CD14-positive monocyte (primary cell): Measurements from ENCODE around the gene GMEB2. TPM values are rescaled to one million over a fixed set of nuclear protein-coding genes. Genes with fewer than 3 reads are reported as not detected.
"Not testable (repeated sequence)": the region's sequence is repeated elsewhere in the genome, so short reads cannot be mapped to it uniquely, and the experiment has no call there.

Experiments
- DNase-seq, 3 donors: peaks; one replicate each; pipeline ENCODE4 v3.0.0-alpha.2; 2011 to 2022
- H2AFZ ChIP-seq: 2 replicates; pipeline ENCODE4 v1.6.0; 2012; ENCODE audit warnings: mild to moderate bottlenecking, low read depth, low read length, inconsistent platforms; ENCODE audit not compliant: insufficient read depth, poor library complexity, severe bottlenecking
- H3K27ac ChIP-seq, 2 donors: 1 replicate in 1 of 2; 2 replicates in 1 of 2; pipeline ENCODE4 v1.5.1; 2012 to 2013; ENCODE audit warnings: low read length in 2 of 2, control low read depth in 1 of 2, inconsistent platforms in 1 of 2, low read depth in 1 of 2, mild to moderate bottlenecking in 1 of 2
- H3K27me3 ChIP-seq, 2 donors: one replicate each; pipeline versions ENCODE4 v1.6.0 to v1.6.1; 2011 to 2013; ENCODE audit warnings: low read length in 2 of 2; ENCODE audit not compliant: control insufficient read depth in 2 of 2, insufficient read depth in 2 of 2
- H3K36me3 ChIP-seq, 2 donors: replicated peaks in 1 of 2; 1 replicate in 1 of 2; 2 replicates in 1 of 2; pipeline versions ENCODE4 v1.5.1 to v1.6.1; 2012 to 2013; ENCODE audit warnings: low read length in 2 of 2, control low read depth in 1 of 2, inconsistent platforms in 1 of 2, mild to moderate bottlenecking in 1 of 2; ENCODE audit not compliant: insufficient read depth in 2 of 2, control insufficient read depth in 1 of 2
- H3K4me1 ChIP-seq, 2 donors: 1 replicate in 1 of 2; 2 replicates in 1 of 2; pipeline versions ENCODE4 v1.5.1 to v1.6.1; 2012 to 2013; ENCODE audit warnings: low read length in 2 of 2, control low read depth in 1 of 2, inconsistent platforms in 1 of 2, mild to moderate bottlenecking in 1 of 2, moderate library complexity in 1 of 2; ENCODE audit not compliant: insufficient read depth in 2 of 2, control insufficient read depth in 1 of 2
- H3K4me2 ChIP-seq: replicated peaks from 2 replicates; pipeline ENCODE3; 2012; ENCODE audit warnings: low read length, moderate library complexity, mild to moderate bottlenecking; ENCODE audit not compliant: poor library complexity, severe bottlenecking; ENCODE audit errors: extremely low read depth
- H3K4me3 ChIP-seq, 3 experiments: fragments of 200-600 bp in 1 of 3; sonication (generic) in 1 of 3; replicated peaks in 1 of 3; 1 replicate in 2 of 3; 2 replicates in 1 of 3; pipeline ENCODE4 v1.5.1; 2011 to 2013; ENCODE audit warnings: low read length in 3 of 3, mild to moderate bottlenecking in 3 of 3, control low read depth in 2 of 3, low read depth in 2 of 3, inconsistent platforms in 1 of 3, moderate library complexity in 1 of 3
- H3K79me2 ChIP-seq: 2 replicates; pipeline ENCODE4 v1.6.0; 2012; ENCODE audit warnings: mild to moderate bottlenecking, control low read depth, inconsistent platforms, low read length, moderate library complexity; ENCODE audit not compliant: insufficient read depth
- H3K9ac ChIP-seq: 2 replicates; pipeline ENCODE4 v1.6.0; 2017; ENCODE audit warnings: low read length, mild to moderate bottlenecking; ENCODE audit not compliant: insufficient read depth, poor library complexity, severe bottlenecking
- H3K9me3 ChIP-seq, 2 donors: replicated peaks in 1 of 2; 1 replicate in 1 of 2; 2 replicates in 1 of 2; pipeline versions ENCODE4 v1.5.1 to v1.6.1; 2012 to 2013; ENCODE audit warnings: low read length in 2 of 2, control low read depth in 1 of 2; ENCODE audit not compliant: control insufficient read depth in 1 of 2, insufficient read depth in 1 of 2
- H4K20me1 ChIP-seq: 2 replicates; pipeline ENCODE4 v1.6.0; 2012; ENCODE audit warnings: mild to moderate bottlenecking, low read length, control low read depth, moderate library complexity; ENCODE audit not compliant: insufficient read depth
- H3K27ac Mint-ChIP-seq, 7 donors: one replicate each; pipeline ENCODE4 v1.8.0; 2020; ENCODE audit warnings: mild to moderate bottlenecking in 7 of 7, mixed read lengths in 7 of 7, moderate library complexity in 6 of 7, inconsistent platforms in 2 of 7
- H3K27me3 Mint-ChIP-seq, 3 donors: one replicate each; pipeline ENCODE4 v1.8.0; 2021 to 2022; ENCODE audit warnings: low read depth in 3 of 3, mild to moderate bottlenecking in 3 of 3, mixed read lengths in 3 of 3, moderate library complexity in 3 of 3, inconsistent platforms in 1 of 3
- H3K36me3 Mint-ChIP-seq, 2 donors: one replicate each; pipeline ENCODE4 v1.8.0; 2020; ENCODE audit warnings: mixed read lengths in 2 of 2, inconsistent platforms in 1 of 2, mild to moderate bottlenecking in 1 of 2
- H3K4me1 Mint-ChIP-seq: one replicate; pipeline ENCODE4 v1.8.0; 2020; ENCODE audit warnings: mild to moderate bottlenecking, mixed read lengths
- H3K4me3 Mint-ChIP-seq, 2 donors: one replicate each; pipeline ENCODE4 v1.8.0; 2020; ENCODE audit warnings: mild to moderate bottlenecking in 2 of 2, mixed read lengths in 2 of 2, moderate library complexity in 1 of 2
- H3K9me3 Mint-ChIP-seq, 7 donors: one replicate each; pipeline ENCODE4 v1.8.0; 2020 to 2022; ENCODE audit warnings: mixed read lengths in 7 of 7, mild to moderate bottlenecking in 6 of 7, moderate library complexity in 6 of 7, inconsistent platforms in 2 of 7
- CTCF ChIP-seq: fragments of 200-600 bp; IDR thresholded peaks from one replicate; pipeline ENCODE4 v1.8.0; 2022; ENCODE audit warnings: antibody characterized with exemption, mild to moderate bottlenecking
- whole genome bisulfite sequencing: methylation state at CpG from one replicate; pipeline ENCODE4 v1.1.5; 2013; ENCODE audit warnings: missing lambda C conversion rate; ENCODE audit not compliant: insufficient coverage; 5-methylcytosine and 5-hydroxymethylcytosine counted together
- intact Hi-C, 2 donors: fragments of 100-400 bp; cut with micrococcal nuclease; formaldehyde crosslinking; loops; one replicate each; pipeline versions ENCODE4 v1.15.0 to v1.15.1; 2023
- polyA plus RNA-seq, 3 donors: library from polyadenylated mRNA; depleted of rRNA in 1 of 3; unstranded in 2 of 3; stranded (reverse) in 1 of 3; fragments of 300-500 nt in 2 of 3; fragments of >200 nt in 1 of 3; fragmentation: Illumina TruSeq in 2 of 3; gene quantifications; 1 replicate in 2 of 3; 2 replicates in 1 of 3; pipeline ENCODE4 v1.2.3, GENCODE V29; 2012 to 2021

The GMEB2 gene
- polyA plus RNA-seq, 3 donors: 2.7 to 11.7 (median 3.8) TPM

DNA sequence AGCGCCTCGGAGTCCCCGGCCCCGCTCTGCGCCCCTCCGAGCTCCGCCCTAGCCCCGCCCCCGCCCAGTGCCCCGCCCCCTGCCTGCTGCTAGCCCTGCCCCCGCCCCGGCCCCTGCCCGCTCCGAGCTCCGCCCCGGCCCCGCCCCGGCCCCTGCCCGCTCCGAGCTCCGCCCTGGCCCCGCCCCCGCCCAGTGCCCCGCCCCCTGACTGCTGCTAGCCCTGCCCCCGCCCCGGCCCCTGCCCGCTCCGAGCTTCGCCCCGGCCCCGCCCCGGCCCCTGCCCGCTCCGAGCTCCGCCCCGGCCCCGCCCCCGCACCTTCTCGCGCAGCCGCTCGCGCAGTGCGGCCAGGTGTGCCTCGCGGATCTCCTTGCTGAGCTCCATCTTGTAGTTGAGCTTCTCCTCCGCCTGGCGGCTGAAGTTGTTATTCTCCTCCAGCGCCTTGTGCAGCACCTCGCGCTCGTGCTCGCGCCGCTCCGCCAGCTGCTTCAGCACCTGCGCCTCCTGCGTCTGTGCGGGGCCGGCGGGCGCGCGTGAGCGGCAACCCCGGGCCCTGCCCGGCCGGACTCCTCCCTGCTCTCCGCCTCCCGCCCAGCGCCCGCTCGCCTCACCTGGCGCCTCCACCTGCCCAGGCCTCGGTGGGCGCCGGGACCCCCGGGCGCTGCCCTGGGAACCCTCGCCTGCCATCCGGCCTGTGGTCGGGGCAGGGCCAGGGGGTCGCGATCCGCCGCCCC lies 15.1 kb upstream of the GMEB2 start:
- H3K79me2 ChIP-seq: peaks cover 13% of the 10 kb centered on the region
- intact Hi-C loops: loop anchor here (1.0 to 5.0 kb wide), 6 partner anchors 15 to 300 kb away; partner anchors contain the start of genes PTK6 (in 2 of the 2), GMEB2 (in 1 of the 2), LIME1 (in 1 of the 2) and SLC2A4RG (in 1 of the 2)
- Mint-ChIP-seq H3K4me1 (peaks cover 33% of the 10 kb centered on the region), H3K4me3 (peak overlapping the region; percentile 72 to 79), H3K36me3 (peaks cover 3 to 5% of the 10 kb centered on the region in 2 donors), H3K9me3 (no peaks in the 10 kb centered on the region), H3K27ac (peak overlapping the region in 5 of 7 donors; percentile 33 to 79 (median 63)), H3K27me3 (peaks cover 6 to 18% (median 7%) of the 10 kb centered on the region in 3 donors)
- no peaks in the 10 kb centered on the region for H3K9me3 ChIP-seq
- peak overlapping the region; percentile 79 for H2AFZ ChIP-seq
- no peaks in the 10 kb centered on the region for H4K20me1 ChIP-seq
- no peaks in the 10 kb centered on the region for H3K36me3 ChIP-seq
- DNase-seq: peak; percentile 70 to 90 (median 76)
- H3K27me3 ChIP-seq: no peaks in the 10 kb centered on the region
- H3K4me1 ChIP-seq: peaks cover 33 to 40% of the 10 kb centered on the region in 2 donors
- H3K9ac ChIP-seq: peak overlapping the region; percentile 75
- peak overlapping the region; percentile 90 for H3K4me2 ChIP-seq
- H3K4me3 ChIP-seq: peak overlapping the region; percentile 74 to 93 (median 82)
- TF ChIP-seq CTCF: peak; percentile 52
- WGBS: 1% methylated on average over 66 of the region's 86 CpGs
- H3K27ac ChIP-seq: peak overlapping the region; percentile 81 to 86

DNA sequence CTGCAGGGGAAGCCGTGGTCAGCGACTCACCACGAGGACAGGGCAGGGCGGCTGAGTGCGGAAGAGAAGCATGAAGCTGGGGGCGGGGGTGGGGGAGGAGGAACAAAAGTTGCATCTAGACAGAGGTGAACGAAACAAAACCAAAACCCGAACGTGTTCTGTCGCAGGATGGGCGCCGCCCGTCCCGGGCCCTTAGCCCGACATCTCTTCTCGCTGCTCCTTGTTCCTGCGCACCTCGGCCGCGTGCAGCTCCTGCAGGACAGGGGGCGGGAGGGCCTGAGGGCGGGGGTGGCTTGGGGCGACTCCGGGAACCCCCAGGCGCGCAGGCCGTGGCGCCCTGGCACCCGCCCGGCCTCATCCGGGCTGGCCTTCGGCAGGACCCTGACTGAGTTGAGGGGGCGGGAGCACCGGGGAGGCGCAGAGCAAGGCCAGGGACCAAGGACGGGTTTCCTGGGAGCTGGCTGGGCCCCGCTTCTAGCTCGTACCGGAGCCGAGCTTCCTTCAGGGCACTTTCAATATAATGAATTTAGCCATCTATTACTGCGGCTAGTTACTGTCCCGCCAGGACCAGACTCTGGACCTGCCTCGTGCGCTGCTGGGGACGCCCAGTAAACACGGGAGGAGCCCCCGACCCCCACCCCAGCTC lies 14.4 kb upstream of the GMEB2 start:
- Mint-ChIP-seq H3K9me3 (no peaks in the 10 kb centered on the region), H3K4me1 (peaks cover 35% of the 10 kb centered on the region), H3K27me3 (peaks cover 5 to 18% (median 6%) of the 10 kb centered on the region in 3 donors), H3K27ac (peak overlapping the region in 5 of 7 donors; percentile 33 to 85 (median 82)), H3K4me3 (peak overlapping the region; percentile 77 to 79), H3K36me3 (peaks cover 3 to 5% of the 10 kb centered on the region in 2 donors)
- H3K79me2 ChIP-seq: peaks cover 13% of the 10 kb centered on the region
- H4K20me1 ChIP-seq: no peaks in the 10 kb centered on the region
- WGBS: 6% methylated on average over 39 of the region's 47 CpGs
- H3K27me3 ChIP-seq: no peaks in the 10 kb centered on the region
- no peak for TF ChIP-seq CTCF
- peak overlapping the region; percentile 81 to 86 for H3K27ac ChIP-seq
- intact Hi-C loops: loop anchor here (1.0 to 5.0 kb wide), 6 partner anchors 14 to 301 kb away; partner anchors contain the start of genes PTK6 (in 2 of the 2), GMEB2 (in 1 of the 2), LIME1 (in 1 of the 2) and SLC2A4RG (in 1 of the 2)
- H3K4me3 ChIP-seq: peak overlapping the region; percentile 74 to 93 (median 82)
- peak overlapping the region; percentile 79 for H2AFZ ChIP-seq
- no peaks in the 10 kb centered on the region for H3K36me3 ChIP-seq
- H3K9me3 ChIP-seq: no peaks in the 10 kb centered on the region
- H3K4me2 ChIP-seq: peak overlapping the region; percentile 90
- peaks cover 40 to 46% of the 10 kb centered on the region in 2 donors for H3K4me1 ChIP-seq
- peak; percentile 47 to 54 (median 50) for DNase-seq
- peak overlapping the region; percentile 75 for H3K9ac ChIP-seq

- intact Hi-C loops: loop anchor here (1.0 to 5.0 kb wide), 6 partner anchors 13 to 302 kb away; partner anchors contain the start of genes PTK6 (in 2 of the 2), GMEB2 (in 1 of the 2), LIME1 (in 1 of the 2) and SLC2A4RG (in 1 of the 2)
- H3K27ac Mint-ChIP-seq: peak overlapping the region in 5 of 7 donors; percentile 50 to 76 (median 61)
- H3K9ac ChIP-seq: peak overlapping the region; percentile 43
Observed at GRCh38 chr20:63640686-63641085, 13.8 kb upstream of the GMEB2 start.

More at GRCh38 chr20:63640686-63641085, 13.8 kb upstream of the GMEB2 start:
- WGBS: 86% methylated on average over 4 of the region's 17 CpGs
- Histone ChIP-seq H3K4me2 (peak overlapping the region; percentile 71), H3K79me2 (peaks cover 13% of the 10 kb centered on the region), H3K4me1 (peaks cover 46 to 52% of the 10 kb centered on the region in 2 donors), H3K4me3 (peak overlapping the region; percentile 38 to 93 (median 42)), H3K27ac (peak overlapping the region; percentile 44 to 68)
- Mint-ChIP-seq H3K4me3 (peak overlapping the region; percentile 76 to 82), H3K4me1 (peaks cover 38% of the 10 kb centered on the region), H3K27me3 (peaks cover 5 to 18% (median 5%) of the 10 kb centered on the region in 3 donors)
- not testable (repeated sequence) for H3K36me3 Mint-ChIP-seq, H3K36me3 ChIP-seq, DNase-seq, H3K9me3 Mint-ChIP-seq, H3K27me3 ChIP-seq, H4K20me1 ChIP-seq, H3K9me3 ChIP-seq, H2AFZ ChIP-seq
